ENCODE measurements around the gene PHLDB1. TPM values are rescaled to one million over a fixed set of nuclear protein-coding genes. Genes with fewer than 3 reads are reported as not detected.

Gene PHLDB1
- total and polyA plus RNA-seq, 2 donors (not counting 3 experiments of a cell fraction or from before 2014, with no cell fraction given), result 99.7 to 183 TPM

DNA sequence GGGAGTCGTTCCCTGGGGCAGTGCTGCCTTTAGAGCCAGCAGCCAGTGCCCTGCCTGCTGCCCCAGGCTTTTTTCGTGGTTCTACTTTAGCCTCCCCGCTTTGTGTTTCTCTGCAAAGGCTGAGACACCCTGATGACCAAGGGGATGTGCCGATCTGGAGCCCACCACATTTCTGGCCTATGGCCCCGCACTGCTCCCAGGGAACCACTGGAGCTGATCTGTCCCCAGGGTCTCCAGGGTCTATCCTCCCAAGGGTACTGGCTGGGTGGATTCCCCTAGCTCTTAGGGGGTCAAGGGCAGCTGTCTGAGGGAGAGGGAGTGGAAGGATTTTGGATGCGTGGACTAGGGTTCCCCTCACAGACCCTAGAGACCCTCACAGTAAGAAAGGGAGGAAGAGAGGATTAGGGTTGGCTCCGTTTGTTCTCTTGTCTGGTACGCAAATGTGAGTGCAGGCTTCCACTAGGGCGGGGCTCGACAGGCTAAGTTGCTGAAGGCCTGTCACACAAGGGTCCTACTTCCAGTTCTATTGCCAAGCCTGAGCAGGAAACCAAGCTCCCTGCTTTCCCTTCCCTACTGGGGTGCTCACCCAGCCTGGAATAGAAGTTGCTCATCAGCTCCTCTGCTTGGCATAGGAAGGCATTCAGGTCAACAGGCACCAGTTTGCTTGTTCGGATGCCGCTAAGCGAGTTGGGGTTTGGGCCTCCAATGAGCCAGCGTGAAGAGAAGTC, 52.7 kb downstream of the PHLDB1 start:
- dilution Hi-C loops (cut with MboI; ENCODE audit: extremely low pct_ligation_motif_present, low sequenced_read_pairs), result no loop called here
- ChIA-PET CTCF (interaction anchor here (0.8 to 6.7 kb wide), 10 partner anchors 11 to 298 kb away, joined by 3 to 65 read pairs (median 6); partner anchors contain the start of gene PHLDB1), POLR2A (no interaction called here)
- no TSS peak for BruUV-seq (replicated peaks)
- H3K9me1 ChIP-seq (replicated peaks; ENCODE audit: control insufficient read depth, extremely low read depth, insufficient read depth, low read length), result no peaks in the 10 kb centered on the region
- H3K4me3 ChIP-seq (replicated peaks in 1 of 3; ENCODE audit: insufficient read depth in 1 of 3, low read depth in 1 of 3, low read length in 3 of 3), result no peak overlapping the region
- no peak overlapping the region for H3K9ac ChIP-seq (replicated peaks; ENCODE audit: extremely low read depth, insufficient read depth, low read length)
- peaks cover 6% of the 10 kb centered on the region for H3K4me1 ChIP-seq (ENCODE audit: control insufficient read depth, extremely low read depth, insufficient read depth, low read length)
- H3K9me3 ChIP-seq (replicated peaks; ENCODE audit: control insufficient read depth, insufficient read depth, low read length), result no peaks in the 10 kb centered on the region
- FAIRE-seq, result no peak
- DNase-seq (ENCODE audit: low read depth, low spot score), result no peak
- H3K79me2 ChIP-seq (ENCODE audit: control insufficient read depth, insufficient read depth, low read length), result no peaks in the 10 kb centered on the region
- no peak overlapping the region for H2AFZ ChIP-seq (ENCODE audit: low read depth, low read length)
- intact Hi-C loops (cut with micrococcal nuclease), result loop anchor here (1.0 kb wide), 5 partner anchors 30 to 296 kb away; partner anchors contain the start of genes DDX6, PHLDB1 and UPK2
- peaks cover 0 to 2% of the 10 kb centered on the region in 2 experiments for H3K27me3 ChIP-seq (ENCODE audit: control insufficient read depth in 2 of 2, insufficient read depth in 2 of 2, low read length in 2 of 2)
- no peak overlapping the region for H3K4me2 ChIP-seq (ENCODE audit: insufficient read depth, low read length)
- H3K36me3 ChIP-seq (ENCODE audit: control insufficient read depth in 2 of 2, extremely low read depth in 1 of 2, insufficient read depth in 2 of 2, low read length in 2 of 2), result peaks cover 3 to 26% of the 10 kb centered on the region in 2 experiments
- no peak for TF ChIP-seq EZH2 (IDR thresholded peaks at IDR 0.05; ENCODE audit: borderline replicate concordance, low read depth, low read length, severe bottlenecking)
- TF ChIP-seq GATA2 (IDR thresholded peaks at IDR 0.05; ENCODE audit: insufficient read depth, insufficient read length, low read depth, low read length), result no peak
- TF ChIP-seq MYC (IDR thresholded peaks at IDR 0.05; ENCODE audit: low read depth, low read length), result no peak
- TF ChIP-seq JUN (IDR thresholded peaks at IDR 0.05; ENCODE audit: borderline replicate concordance, insufficient read depth, insufficient read length, low read depth), result no peak
- no peak for TF ChIP-seq POLR2AphosphoS5 (IDR thresholded peaks at IDR 0.05; ENCODE audit: insufficient read depth, low read depth, low read length)
- no peak for TF ChIP-seq POLR2A (IDR thresholded peaks at IDR 0.05; ENCODE audit: low read depth, low read length)
- TF ChIP-seq FOS (IDR thresholded peaks at IDR 0.05; ENCODE audit: borderline replicate concordance, insufficient read depth, low read length), result no peak
- H4K20me1 ChIP-seq (replicated peaks; ENCODE audit: control insufficient read depth, extremely low read depth, insufficient read depth, low read length), result no peaks in the 10 kb centered on the region
- no peak overlapping the region for H3K27ac ChIP-seq (ENCODE audit: insufficient read depth, low read depth, low read length)
